T-helper 1 cell treated with Interleukin-12 subunit alpha and Interleukin-12 subunit beta and Interleukin-4 antibody, amounts not matched to agents 30 ng/mL and 1 ng/mL, for 36 hours (primary cell): ENCODE results near the gene ARID4B. TPM values are rescaled to one million over a fixed set of nuclear protein-coding genes. Genes with fewer than 3 reads are reported as not detected.
"Not testable (repeated sequence)": the region's sequence is repeated elsewhere in the genome, so short reads cannot be mapped to it uniquely, and the experiment has no call there.

Experiments used
- intact Hi-C: fragments of 100-400 bp; cut with micrococcal nuclease; formaldehyde crosslinking; loops from one replicate; pipeline ENCODE4 v1.15.1; 2024
- total RNA-seq: library from RNA; stranded (reverse); gene quantifications from 2 replicates; pipeline ENCODE4 v1.2.3, GENCODE V29; 2022

Gene ARID4B
- total RNA-seq, 1 donor from 2014 or later, result 71.6 TPM

DNA sequence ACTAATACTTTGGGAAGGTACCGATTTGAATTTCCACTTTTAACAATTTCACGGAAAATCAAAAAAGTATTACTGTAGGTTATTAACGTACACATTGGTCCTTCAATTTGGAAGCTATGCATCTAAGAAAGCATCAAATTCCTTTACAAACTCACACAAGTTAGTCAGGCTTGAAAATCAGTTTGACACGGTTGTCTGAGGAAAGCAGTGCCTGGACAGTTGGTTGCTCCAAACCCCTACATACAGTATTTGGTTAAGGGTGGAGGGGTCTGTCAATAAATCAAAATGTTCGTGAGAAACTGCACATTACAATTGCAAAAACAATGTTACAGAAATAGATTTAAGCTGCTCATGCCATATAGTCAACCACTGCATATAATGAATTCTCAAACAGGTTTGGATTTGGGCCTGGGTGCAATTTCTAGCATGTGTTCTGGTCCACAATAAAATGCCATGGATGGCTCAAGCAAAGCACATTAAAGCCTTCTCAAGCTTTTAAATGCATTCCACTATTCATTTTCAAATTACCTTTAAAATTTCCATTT, 147.0 kb downstream of the ARID4B start:
- intact Hi-C loops, result loop anchor here (5.0 kb wide), 1 partner anchor 236 kb away; no protein-coding TSS in a partner anchor

DNA sequence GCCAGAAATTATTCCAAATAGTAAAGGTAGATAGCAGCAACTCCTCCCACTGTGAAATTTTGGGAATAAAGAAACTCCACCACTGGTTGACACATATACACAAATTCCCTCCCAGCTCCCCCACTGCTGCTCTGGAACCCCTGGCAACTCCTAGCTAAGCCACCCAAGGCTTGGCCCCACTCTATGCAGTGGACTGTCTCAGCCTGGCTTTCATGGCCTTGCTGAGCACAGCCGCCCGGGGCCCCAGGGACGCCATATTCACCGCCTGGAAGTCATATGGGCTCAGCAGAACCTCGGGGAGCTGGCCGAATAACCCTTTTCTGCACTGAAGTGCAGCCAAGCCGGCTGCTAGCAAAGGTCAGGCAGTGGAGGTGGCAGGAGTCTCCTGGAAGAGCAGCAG, 151.5 kb downstream of the ARID4B start:
- intact Hi-C loops, result no loop called here

DNA sequence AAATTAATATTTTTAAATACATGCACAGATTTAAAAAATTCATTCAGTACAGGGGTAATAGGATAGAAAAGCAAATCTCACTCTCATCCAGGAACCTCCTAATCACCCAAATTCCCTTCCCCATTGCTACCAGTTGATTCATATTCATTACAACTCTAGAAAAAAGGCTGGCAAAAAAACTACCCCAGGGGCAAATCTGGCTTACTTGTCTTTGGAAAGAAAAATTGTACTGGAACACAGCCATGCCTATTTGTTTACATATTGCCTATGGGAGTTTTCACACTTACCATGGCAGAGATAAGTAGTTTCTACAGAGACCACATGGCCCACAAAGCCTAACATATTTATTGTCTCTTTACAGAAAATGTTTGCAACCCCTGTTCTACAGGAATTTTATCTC, 158.0 kb downstream of the ARID4B start:
- intact Hi-C loops, result no loop called here

DNA sequence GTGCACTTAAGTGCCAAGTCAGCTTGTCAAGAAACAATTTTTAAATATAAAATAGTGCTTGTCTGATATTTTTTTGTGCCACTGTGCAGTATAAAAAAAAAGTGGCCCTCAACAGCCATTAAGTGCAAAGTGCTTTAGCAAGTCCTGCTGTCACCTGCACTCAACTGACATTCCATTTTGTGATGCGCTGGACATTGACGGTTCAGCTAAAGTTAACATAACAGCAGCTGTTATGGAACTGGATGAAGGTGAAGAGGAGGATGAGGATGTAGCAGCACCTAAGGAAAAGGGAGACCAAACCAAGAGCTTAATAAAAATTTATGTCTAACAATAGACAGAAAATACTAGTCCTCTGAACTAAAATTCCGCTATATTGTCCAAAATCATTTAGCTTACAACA, 159.6 kb downstream of the ARID4B start:
- intact Hi-C loops, result no loop called here

DNA sequence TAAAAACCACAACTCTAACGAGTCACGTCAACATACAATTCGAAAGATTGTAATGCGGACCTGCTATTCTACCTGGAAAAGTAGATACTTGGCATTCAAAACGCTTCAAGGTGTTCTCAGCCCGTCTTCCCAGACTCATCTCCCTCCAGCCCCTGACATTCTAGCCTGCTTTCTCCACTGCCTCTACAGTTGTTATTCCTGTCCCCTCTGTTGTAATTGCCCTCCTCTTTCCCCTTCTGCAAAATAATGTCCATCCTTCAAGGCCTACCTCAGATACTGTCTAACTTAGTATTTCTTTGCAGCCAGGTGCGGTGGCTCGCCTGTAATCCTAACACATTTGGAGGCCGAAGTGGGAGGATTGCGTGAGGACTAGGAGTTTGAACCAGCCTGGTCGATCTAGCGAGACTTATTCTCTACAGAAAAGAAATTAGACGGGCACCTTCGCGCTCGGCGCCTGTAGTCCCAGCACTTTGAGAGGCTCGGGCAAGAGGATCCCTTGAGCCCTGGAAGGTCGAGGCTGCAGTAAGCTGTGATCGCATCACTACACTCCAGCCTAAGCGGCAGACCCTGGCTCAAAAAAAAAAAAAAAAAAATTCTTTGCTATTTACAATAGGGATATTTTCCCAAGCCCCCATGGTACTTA, 166.2 kb downstream of the ARID4B start:
- intact Hi-C loops, result loop anchor here (1.0 to 5.0 kb wide), 12 partner anchors 34 to 789 kb away; partner anchors contain the start of genes ARID4B, COA6, GGPS1 and IRF2BP2

DNA sequence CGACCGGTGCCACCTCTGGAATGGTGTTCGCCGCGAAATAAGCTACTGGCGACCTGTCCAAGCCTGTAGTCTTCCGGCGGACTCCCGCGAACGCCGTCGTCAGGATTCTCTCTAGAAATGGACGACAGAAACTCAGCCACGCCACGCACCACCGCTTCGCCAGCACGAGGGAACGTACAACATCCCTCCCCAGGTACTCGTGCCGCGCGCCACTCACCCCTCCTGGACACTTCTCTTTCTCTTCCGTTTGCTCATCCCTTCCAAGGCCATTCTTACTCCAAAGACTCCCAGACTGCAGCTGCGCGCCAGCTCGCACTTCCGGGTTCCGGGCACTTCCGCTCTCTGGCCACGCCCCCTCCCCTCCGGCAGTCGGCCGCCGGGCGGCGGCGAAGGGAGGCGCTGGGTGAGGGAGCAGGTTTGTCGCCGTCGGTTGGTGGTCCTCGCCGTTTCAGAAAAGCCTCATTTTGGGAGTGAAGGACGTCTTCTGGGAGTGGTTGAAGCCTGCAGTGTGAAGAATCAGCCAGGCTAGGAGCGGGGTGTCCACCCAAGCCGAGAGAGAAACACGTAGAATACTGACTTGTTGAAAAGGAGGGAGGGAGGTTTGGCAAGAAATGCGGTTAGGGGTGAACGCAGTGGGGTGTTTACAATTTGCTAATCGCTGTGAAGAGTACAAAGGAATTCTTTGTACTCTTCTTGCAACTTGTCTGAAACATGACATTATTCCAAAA, 166.9 kb downstream of the ARID4B start, which contains the start of gene RBM34:
RBM34 (minus strand) TSS at position 294 of the 728 bp plus-strand sequence; CDS start at position 270, 24 bp downstream.
- intact Hi-C loops, result loop anchor here (1.0 to 5.0 kb wide), 13 partner anchors 33 to 788 kb away; partner anchors contain the start of genes ARID4B, COA6, GGPS1 and IRF2BP2

DNA sequence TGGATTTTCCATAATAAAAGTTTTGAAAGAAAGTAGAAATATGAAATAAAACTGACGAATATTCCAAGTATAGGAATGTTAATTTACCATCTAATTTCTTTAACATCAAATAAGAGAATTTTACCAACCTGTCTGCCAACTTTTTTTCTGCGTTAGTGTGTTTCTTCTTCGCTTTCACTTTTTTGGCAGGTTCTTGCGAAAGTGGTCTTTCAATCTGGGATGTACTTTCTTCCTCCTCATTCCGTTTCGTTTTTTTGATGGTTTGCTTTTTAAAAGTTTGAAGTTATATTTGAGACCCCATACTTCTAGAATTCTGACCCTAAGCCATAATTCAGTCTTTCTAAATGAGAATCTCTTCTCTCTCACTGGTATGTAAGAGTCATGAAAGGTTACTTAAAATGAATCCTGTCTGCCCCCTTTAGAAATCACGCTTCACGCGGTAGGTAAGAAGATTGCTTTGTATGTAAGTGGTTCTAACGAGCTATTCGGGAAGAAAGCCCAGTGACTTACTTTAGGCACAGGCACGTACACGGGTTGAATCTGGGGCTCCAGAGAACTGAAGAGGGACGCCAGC, 167.5 kb downstream of the ARID4B start:
- intact Hi-C loops, result loop anchor here (1.0 to 5.0 kb wide), 5 partner anchors 47 to 674 kb away; partner anchors contain the start of gene IRF2BP2

DNA sequence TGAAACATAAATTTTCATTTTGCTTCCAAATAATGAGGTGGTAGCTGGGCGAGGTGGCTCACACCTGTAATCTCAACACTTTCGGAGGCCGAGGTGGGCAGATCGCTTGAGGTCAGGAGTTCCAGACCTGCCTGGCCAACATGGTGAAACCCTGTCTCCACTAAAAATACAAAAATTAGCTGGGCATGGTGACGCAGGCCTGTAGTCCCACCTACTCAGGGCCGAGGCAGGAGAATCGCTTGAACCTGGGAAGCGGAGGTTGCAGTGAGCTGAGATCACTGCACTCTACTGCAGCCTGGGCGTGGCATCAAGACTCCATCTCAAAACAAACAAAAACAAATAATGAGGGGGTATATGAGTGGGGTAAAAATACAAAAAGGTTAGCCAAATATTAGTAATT, 168.0 kb downstream of the ARID4B start:
- intact Hi-C loops, result loop anchor here (1.0 to 5.0 kb wide), 5 partner anchors 47 to 673 kb away; partner anchors contain the start of gene IRF2BP2

DNA sequence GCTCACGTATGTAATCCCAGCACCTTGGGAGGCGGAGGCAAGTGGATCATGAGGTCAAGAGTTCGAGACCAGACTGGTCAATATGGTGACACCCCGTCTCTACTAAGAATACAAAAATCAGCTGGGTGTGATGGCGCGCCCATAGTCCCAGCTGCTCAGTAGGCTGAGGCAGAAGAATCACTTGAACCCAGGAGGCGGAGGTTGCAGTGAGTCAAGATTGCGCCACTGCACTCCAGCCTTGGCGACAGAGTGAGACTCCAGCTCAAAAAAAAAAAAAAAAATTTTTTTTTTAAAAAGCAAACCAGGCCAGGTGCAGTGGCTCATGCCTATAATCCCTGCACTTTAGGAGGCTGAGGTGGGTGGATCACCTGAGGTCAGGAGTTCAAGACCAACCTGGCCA, 168.7 kb downstream of the ARID4B start:
- intact Hi-C loops, result not testable (repeated sequence)

DNA sequence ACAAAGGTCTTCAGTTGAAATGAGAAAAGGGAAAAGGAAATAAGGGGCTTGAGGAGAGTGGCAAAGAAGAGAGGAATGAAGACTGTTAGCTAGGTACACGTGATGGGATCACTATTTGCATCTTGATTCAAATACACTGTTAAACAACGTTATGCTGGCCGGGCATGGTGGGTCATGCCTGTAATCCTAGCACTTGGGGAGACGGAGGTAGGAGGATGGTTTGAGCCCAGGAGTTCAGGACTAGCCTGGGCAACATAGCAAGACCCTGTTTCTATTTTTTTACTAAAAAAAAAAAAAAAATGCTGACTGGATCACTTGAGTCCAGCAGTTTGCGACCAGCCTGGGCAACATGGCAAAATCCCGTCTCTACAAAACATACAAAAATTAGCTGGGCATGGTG, 169.3 kb downstream of the ARID4B start:
- intact Hi-C loops, result no loop called here

DNA sequence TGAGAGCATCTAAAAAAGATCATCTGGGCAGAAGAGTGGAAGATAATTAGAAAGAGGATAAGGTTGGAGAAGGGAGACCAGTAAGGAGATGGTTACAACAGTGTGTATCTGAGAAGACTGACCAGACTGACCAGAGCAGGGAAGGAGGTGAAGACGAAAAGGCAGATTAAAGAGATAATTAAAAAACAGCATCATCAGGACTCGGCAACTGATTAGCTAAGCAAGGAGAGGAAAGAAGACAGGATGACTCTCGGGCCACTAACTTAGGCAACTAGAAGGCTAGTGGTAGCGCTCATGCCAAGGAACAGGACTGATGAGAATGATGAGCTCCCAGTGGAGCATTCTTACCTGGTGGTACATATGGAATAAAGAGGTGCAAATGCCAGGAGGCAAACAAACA, 170.8 kb downstream of the ARID4B start:
- intact Hi-C loops, result no loop called here

DNA sequence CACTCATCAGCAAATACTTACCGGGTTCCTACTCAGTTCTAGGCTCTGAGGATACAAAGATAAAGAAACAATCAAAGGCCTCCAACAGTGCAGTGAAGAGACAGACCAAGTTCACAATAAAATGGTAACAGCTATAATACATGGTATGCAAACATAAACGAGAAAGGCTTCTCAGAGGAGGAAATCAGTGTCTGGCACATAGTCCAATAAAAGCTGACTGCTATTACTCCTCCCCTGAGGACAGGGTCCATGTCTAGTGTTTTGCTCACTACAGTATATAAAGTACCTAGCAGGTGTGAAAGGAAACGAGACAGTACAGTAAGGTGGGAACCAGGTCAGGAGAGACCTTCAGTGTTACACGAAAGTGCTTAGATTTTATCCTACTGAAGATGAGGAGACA, 171.2 kb downstream of the ARID4B start:
- intact Hi-C loops, result no loop called here

DNA sequence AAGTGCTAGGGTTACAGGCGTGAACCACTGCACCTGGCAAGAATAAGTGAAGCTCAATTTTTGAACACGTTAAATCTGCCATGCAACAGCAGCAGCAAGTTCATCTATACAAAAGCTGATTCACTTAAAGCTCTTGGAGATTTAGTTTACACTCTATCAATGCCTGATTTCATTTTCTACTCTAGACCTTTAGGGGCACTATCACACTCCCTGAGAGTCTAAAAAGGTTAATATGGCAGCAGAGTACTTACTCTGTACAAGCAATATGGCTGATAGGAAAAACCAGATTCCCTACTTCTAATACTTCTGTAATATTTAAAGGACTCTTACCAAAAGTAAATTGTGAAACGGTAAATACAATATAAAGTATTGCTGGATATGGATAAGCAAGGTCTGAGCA, 171.7 kb downstream of the ARID4B start:
- intact Hi-C loops, result no loop called here

DNA sequence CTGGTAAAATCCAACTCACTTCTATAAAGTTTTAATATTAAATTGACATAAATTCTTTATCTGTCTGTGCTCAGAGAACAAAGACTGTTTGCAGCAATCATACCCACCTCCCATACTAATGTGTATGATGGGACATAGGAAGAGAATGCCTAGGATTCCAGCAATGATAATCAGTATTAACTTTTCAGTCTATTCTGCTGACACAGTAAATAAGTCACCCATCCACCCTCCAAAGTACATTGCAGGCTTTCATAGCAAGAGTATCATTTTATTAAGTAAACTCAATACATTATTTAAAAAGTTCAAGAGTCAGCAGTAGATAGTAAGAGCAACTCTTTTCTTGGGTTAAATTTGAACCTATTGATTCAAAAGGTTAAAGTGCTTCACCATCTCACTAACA, 175.7 kb downstream of the ARID4B start:
- intact Hi-C loops, result no loop called here

DNA sequence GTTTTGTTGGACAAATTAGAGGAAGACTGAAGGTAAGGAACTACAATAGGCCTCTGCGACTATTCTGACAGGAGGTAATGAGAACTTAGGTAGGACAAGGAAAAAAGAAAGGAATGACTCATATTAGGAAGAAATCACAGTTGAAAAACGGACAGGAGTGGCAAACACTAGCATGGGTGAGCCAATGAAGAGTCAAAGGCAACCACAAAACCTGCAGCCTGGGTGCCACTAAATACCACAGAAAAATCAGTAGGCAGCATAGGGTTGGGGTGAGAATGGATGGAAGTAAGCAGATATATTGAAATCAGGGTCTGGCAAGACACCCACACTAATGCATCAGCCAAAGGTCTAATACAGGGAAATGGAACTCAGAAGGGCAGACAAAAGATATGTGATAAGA, 176.9 kb downstream of the ARID4B start:
- intact Hi-C loops, result no loop called here

DNA sequence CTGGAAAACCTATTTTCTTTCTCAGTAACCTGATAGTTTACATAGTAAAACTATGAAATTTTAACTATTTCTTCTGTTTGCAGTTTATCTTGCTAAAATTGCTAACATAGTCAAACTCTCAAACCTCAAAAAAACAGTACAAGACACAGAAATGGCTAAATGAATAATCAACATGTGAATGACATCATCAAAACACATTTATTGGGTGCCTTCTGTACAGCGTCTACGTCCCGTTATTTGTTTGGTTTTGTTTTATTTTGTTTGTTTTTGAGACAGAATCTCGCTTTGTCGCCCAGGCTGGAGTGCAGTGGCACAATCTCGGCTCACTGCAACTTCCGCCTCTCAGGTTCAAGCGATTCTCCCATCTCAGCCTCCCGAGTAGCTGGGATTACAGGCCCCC, 178.2 kb downstream of the ARID4B start:
- intact Hi-C loops, result no loop called here

DNA sequence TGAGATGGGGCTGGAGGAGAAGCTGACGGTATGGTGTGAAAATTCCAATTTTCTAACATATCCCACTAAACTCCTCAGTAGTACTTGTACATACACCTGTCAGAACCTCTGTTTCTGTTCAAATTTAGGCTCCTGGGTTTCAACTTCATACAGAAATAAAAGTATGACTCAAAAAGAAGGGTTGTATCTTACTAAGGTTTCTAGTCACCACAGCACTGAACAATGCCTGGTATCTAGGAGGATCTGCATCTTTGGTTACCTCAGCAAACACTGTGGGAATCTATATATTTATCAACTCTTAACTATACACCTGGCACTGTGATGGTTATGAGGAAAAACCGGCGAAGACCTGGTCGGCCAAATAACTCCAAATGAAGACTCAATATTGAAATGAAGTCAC, 180.7 kb downstream of the ARID4B start:
- intact Hi-C loops, result no loop called here

DNA sequence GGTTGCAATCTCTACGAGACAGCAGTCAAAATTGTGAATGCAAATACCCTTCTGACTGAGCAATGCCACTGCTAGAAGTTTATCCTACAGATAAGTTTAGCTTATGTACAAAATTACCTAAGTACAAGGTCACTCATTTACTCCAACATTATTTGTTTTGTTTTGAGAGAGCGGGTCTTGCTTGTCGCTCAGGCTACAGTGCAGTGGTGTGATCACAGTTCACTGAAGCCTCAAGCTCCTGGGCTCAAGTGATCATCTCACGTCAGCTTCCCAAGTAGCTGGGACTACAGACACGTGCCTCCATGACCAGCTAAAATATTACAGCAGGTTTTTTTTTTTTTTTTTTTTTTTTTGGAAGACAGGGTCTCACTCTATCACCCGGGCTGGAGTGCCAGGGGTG, 182.3 kb downstream of the ARID4B start:
- intact Hi-C loops, result no loop called here

DNA sequence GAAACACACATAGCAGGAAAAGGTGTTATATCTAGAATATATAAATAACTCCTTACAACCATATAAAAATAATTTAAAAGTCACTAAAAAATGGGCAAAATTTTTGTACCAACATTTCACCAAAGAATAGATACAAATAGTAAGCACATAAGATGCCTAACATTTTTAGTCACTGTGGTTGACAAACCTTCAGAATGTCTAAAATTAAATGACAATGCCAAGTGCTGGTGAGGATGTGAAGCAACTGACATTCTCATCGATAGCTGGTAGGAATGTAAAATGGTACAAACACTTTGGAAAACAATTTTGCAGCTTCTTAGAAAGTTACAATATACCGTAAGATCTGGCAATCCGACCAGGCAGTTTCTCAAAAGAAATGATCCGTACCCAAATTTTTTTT, 185.0 kb downstream of the ARID4B start:
- intact Hi-C loops, result no loop called here

DNA sequence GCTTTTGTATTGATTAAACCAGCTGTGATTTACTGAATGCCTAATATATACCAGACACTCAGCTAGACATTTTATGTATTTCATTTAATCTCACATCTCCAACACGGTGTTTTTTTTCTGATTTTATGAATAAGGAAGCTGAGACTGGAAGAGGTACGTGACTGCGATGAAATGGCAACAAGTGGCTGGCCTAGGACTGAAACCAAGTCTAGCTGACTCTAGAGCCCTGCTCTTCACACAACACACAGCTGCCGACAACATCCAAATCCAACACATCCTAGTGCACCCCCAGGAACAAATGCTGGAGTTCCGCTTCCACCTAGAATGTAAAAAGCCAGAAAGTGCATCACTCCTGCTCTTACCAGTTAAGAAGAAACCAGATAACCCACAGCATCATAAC, 188.7 kb downstream of the ARID4B start:
- intact Hi-C loops, result no loop called here

DNA sequence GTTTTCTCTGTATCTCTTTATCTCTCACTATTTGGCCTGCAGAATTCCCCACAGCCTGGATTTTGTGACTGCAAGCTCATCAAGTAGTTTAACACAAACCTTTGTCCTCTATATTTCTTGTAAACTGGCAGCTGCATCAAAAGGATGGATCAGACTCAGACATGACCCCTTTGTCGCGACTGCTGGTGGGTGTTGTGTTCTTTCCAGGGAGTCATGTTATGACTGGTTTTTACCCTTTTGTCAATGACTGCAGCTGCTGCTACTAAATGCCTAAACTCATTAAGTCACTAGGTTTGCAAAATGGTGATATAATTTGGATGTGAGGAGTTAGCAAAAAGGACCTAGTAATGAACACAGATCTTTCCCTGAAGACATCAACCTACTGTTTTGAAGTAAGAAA, 189.2 kb downstream of the ARID4B start:
- intact Hi-C loops, result no loop called here

DNA sequence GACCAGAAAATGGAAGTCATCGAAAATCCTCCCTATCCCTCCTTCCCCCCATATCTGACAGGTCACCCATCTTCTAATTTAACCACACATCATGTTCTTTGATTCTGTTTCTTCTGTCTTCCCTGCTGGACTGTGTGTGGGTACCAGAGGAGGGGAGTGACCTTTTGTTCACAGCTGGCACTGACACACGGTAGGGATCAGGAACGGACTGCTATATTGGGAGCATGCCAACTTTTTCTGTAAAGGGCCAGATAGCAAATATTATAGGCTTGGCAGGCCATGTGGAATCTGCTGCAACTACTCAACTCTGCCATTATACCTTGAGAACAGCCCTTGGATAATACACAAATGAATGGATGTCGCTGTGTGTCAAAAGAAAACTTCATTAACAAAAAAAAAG, 191.9 kb downstream of the ARID4B start:
- intact Hi-C loops, result no loop called here
